Kidney (tissue), 14 donors: ENCODE data around the gene CPED1. TPM values are rescaled to one million over a fixed set of nuclear protein-coding genes. Genes with fewer than 3 reads are reported as not detected.

ENCODE experiments used
- DNase-seq, 5 donors: peaks; one replicate each; pipeline ENCODE4 v3.0.0-alpha.2; 2013 to 2020
- FAIRE-seq: peaks from 2 replicates; lab custom pipeline; 2012; peaks lifted over from hg19 to GRCh38; lab: Jason Lieb, UNC
- H3K27ac ChIP-seq, 2 donors: one replicate each; pipeline ENCODE4 v1.7.0; 2013; ENCODE audit warnings: low read depth in 2 of 2, low read length in 2 of 2, inconsistent platforms in 1 of 2
- H3K27me3 ChIP-seq: one replicate; pipeline ENCODE4 v1.7.1; 2013; ENCODE audit warnings: low read length, inconsistent platforms; ENCODE audit not compliant: control insufficient read depth, insufficient read depth
- H3K36me3 ChIP-seq, 3 donors: one replicate each; pipeline versions ENCODE4 v1.7.0 to v1.7.1; 2013; ENCODE audit warnings: low read length in 3 of 3, control low read depth in 1 of 3, inconsistent platforms in 1 of 3; ENCODE audit not compliant: insufficient read depth in 3 of 3, control insufficient read depth in 2 of 3
- H3K4me1 ChIP-seq, 3 donors: one replicate each; pipeline versions ENCODE4 v1.7.0 to v1.7.1; 2013; ENCODE audit warnings: low read length in 3 of 3, inconsistent platforms in 1 of 3, low read depth in 1 of 3; ENCODE audit not compliant: control insufficient read depth in 2 of 3, insufficient read depth in 2 of 3
- H3K4me3 ChIP-seq, 3 donors: one replicate each; pipeline versions ENCODE4 v1.7.0 to v1.8.1; 2013; ENCODE audit warnings: low read length in 3 of 3, control low read depth in 1 of 3, inconsistent platforms in 1 of 3
- H3K9ac ChIP-seq, 3 donors: one replicate each; pipeline versions ENCODE4 v1.7.0 to v1.7.1; 2013; ENCODE audit warnings: low read length in 3 of 3, control low read depth in 1 of 3, inconsistent platforms in 1 of 3
- H3K9me3 ChIP-seq, 3 donors: one replicate each; pipeline versions ENCODE4 v1.7.0 to v1.7.1; 2013; ENCODE audit warnings: low read length in 3 of 3, control low read depth in 1 of 3, inconsistent platforms in 1 of 3; ENCODE audit not compliant: control insufficient read depth in 2 of 3, insufficient read depth in 1 of 3
- intact Hi-C: fragments of 100-400 bp; cut with DNase I; formaldehyde crosslinking; loops from one replicate; pipeline ENCODE4 v1.11.1; 2022
- polyA plus RNA-seq: library from polyadenylated mRNA; stranded (reverse); fragments of 350-450 nt; fragmentation: Illumina TruSeq; extraction: RNeasy Lipid Tissue Mini Kit (QIAGEN cat#74804); gene quantifications from one replicate; pipeline ENCODE4 v1.2.3, GENCODE V29; 2014; ENCODE audit warnings: low read depth, low replicate concordance; ENCODE audit not compliant: insufficient read depth
- total RNA-seq: library from RNA; stranded (reverse); fragmentation: NEBNext Ultra II Directional; extraction: Animal tissue kit (Norgen Biotek cat#: 25700); gene quantifications from one replicate; pipeline ENCODE4 v1.2.1, GENCODE V29; 2021
- TF ChIP-seq, protein P1 (sequence below): IDR thresholded peaks from 3 replicates; pipeline ENCODE4 v1.5.1; 2012; ENCODE audit warnings: mild to moderate bottlenecking, moderate library complexity, borderline replicate concordance; ENCODE audit not compliant: insufficient read depth; ENCODE audit errors: extremely low read depth
- donor health status: control.
- donor health status: control.
- donor health status: control.
- donor health status: control.
- donor health status: control.
- donor health status: DM: yes; HTN: yes; CAD: no.
- donor health status: Normal renal cell carcinoma (clear cell type).

CPED1 gene
- total and polyA plus RNA-seq, 2 donors from 2014 or later: 2.9 to 16.9 TPM

GRCh38 chr7:121069346-121070100 lies 81.0 kb downstream of the CPED1 start:
- Histone ChIP-seq H3K9ac (no peak overlapping the region), H3K4me1 (no peaks in the 10 kb centered on the region), H3K27ac (no peak overlapping the region), H3K36me3 (no peaks in the 10 kb centered on the region), H3K27me3 (no peaks in the 10 kb centered on the region), H3K9me3 (no peaks in the 10 kb centered on the region), H3K4me3 (no peak overlapping the region)
- no peak for FAIRE-seq
- DNase-seq: no peak
- TF ChIP-seq, protein P1, sequence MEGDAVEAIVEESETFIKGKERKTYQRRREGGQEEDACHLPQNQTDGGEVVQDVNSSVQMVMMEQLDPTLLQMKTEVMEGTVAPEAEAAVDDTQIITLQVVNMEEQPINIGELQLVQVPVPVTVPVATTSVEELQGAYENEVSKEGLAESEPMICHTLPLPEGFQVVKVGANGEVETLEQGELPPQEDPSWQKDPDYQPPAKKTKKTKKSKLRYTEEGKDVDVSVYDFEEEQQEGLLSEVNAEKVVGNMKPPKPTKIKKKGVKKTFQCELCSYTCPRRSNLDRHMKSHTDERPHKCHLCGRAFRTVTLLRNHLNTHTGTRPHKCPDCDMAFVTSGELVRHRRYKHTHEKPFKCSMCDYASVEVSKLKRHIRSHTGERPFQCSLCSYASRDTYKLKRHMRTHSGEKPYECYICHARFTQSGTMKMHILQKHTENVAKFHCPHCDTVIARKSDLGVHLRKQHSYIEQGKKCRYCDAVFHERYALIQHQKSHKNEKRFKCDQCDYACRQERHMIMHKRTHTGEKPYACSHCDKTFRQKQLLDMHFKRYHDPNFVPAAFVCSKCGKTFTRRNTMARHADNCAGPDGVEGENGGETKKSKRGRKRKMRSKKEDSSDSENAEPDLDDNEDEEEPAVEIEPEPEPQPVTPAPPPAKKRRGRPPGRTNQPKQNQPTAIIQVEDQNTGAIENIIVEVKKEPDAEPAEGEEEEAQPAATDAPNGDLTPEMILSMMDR: no peak
- intact Hi-C loops: no loop called here

- H3K9ac ChIP-seq: no peak overlapping the region
- FAIRE-seq (no peak), DNase-seq (no peak)
- no peaks in the 10 kb centered on the region for H3K36me3 ChIP-seq
- intact Hi-C loops: no loop called here
- TF ChIP-seq, protein P1: no peak
- H3K4me3 ChIP-seq: no peak overlapping the region
- H3K27me3 ChIP-seq: no peaks in the 10 kb centered on the region
- H3K9me3 ChIP-seq: no peaks in the 10 kb centered on the region
- no peaks in the 10 kb centered on the region for H3K4me1 ChIP-seq
- no peak overlapping the region for H3K27ac ChIP-seq
Measured at GRCh38 chr7:121071132-121071531, 82.6 kb downstream of the CPED1 start.

DNA sequence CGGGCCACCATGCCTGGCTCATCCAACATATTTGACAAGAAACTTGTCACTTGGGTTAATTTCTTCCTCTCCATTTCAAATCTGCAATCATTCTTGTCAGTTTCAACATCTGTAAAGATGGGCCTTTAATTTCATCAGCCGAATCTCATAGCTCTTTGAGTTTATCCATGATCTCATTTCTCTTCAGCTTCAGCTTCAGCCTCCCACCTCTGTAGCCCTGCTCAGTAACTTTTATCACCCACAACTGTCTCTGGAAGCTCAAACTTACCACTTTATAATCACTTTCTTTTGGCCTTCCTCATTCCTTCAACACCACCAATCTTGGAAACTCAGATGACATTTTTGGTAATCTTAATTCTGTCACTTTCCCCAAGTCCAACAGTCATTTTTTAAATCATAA lies 83.2 kb downstream of the CPED1 start:
- TF ChIP-seq, protein P1: no peak
- Histone ChIP-seq H3K9me3 (no peaks in the 10 kb centered on the region), H3K36me3 (no peaks in the 10 kb centered on the region), H3K27me3 (no peaks in the 10 kb centered on the region), H3K4me1 (no peaks in the 10 kb centered on the region), H3K9ac (no peak overlapping the region), H3K4me3 (no peak overlapping the region), H3K27ac (no peak overlapping the region)
- DNase-seq (no peak), FAIRE-seq (no peak)
- intact Hi-C loops: no loop called here
